Endothelial cell of umbilical vein (primary cell): ENCODE measurements around the gene HMGA1. TPM values are rescaled to one million over a fixed set of nuclear protein-coding genes. Genes with fewer than 3 reads are reported as not detected.

Source experiments
- BruUV-seq: library from RNA; stranded (reverse); fragments of 400-500 nt; replicated peaks from 2 replicates; lab custom pipeline; 2021; lab: Mats Ljungman, UMichigan
- CTCF ChIA-PET: fragments of 300-600, 350-600 bp; sonication (Branson Sonifier 250); formaldehyde crosslinking; loops from one replicate; lab custom pipeline; 2021; ENCODE audit warnings: antibody characterized with exemption, inconsistent platforms; lab: Charles Lee
- POLR2A ChIA-PET: fragments of 300-600, 350-600 bp; sonication (Branson Sonifier 250); formaldehyde crosslinking; loops from one replicate; lab custom pipeline; 2021; ENCODE audit warnings: antibody characterized with exemption, inconsistent platforms; lab: Charles Lee
- DNase-seq: peaks from one replicate; pipeline ENCODE4 v3.0.0-alpha.2; 2011; ENCODE audit warnings: low read depth, low spot score
- FAIRE-seq: peaks from 2 replicates; lab custom pipeline; 2011; peaks lifted over from hg19 to GRCh38; lab: Jason Lieb, UNC
- H2AFZ ChIP-seq: 2 replicates; pipeline ENCODE4 v1.6.0; 2012; ENCODE audit warnings: low read depth, low read length, control low read depth, inconsistent platforms
- H3K27ac ChIP-seq: 2 replicates; pipeline ENCODE4 v1.5.1; 2011; ENCODE audit warnings: low read depth, mild to moderate bottlenecking, control low read depth, low read length, moderate library complexity; ENCODE audit not compliant: insufficient read depth
- H3K27me3 ChIP-seq, 2 experiments: 2 replicates each; pipeline versions ENCODE4 v1.6.0 to v1.6.1; 2011; ENCODE audit warnings: low read length in 2 of 2, mixed read lengths in 1 of 2; ENCODE audit not compliant: control insufficient read depth in 2 of 2, insufficient read depth in 2 of 2
- H3K36me3 ChIP-seq, 2 experiments: 2 replicates in 1 of 2; 3 replicates in 1 of 2; pipeline ENCODE4 v1.5.1; 2011; ENCODE audit warnings: low read length in 2 of 2, mild to moderate bottlenecking in 1 of 2, moderate library complexity in 1 of 2; ENCODE audit not compliant: control insufficient read depth in 2 of 2, insufficient read depth in 2 of 2; ENCODE audit errors: extremely low read depth in 1 of 2
- H3K4me1 ChIP-seq: 3 replicates; pipeline ENCODE4 v1.5.1; 2011; ENCODE audit warnings: mild to moderate bottlenecking, low read length; ENCODE audit not compliant: control insufficient read depth, insufficient read depth; ENCODE audit errors: extremely low read depth
- H3K4me2 ChIP-seq: 2 replicates; pipeline ENCODE4 v1.6.1; 2011; ENCODE audit warnings: low read length, control low read depth, mixed read lengths; ENCODE audit not compliant: insufficient read depth
- H3K4me3 ChIP-seq, 3 experiments: fragments of 200-600 bp in 1 of 3; sonication (generic), shearing (Covaris generic) in 1 of 3; replicated peaks in 1 of 3; 2 replicates each; pipeline ENCODE4 v1.5.1; 2011 to 2016; ENCODE audit warnings: control low read depth in 3 of 3, low read length in 3 of 3, mild to moderate bottlenecking in 2 of 3, inconsistent platforms in 1 of 3, low read depth in 1 of 3, moderate library complexity in 1 of 3; ENCODE audit not compliant: insufficient read depth in 1 of 3
- H3K79me2 ChIP-seq: 2 replicates; pipeline ENCODE4 v1.6.0; 2012; ENCODE audit warnings: low read length, inconsistent platforms; ENCODE audit not compliant: control insufficient read depth, insufficient read depth
- H3K9ac ChIP-seq: replicated peaks from 2 replicates; pipeline ENCODE3; 2011; ENCODE audit warnings: low read length, control low read depth; ENCODE audit not compliant: insufficient read depth; ENCODE audit errors: extremely low read depth
- H3K9me1 ChIP-seq: replicated peaks from 3 replicates; pipeline ENCODE4 v1.6.0; 2011; ENCODE audit warnings: mild to moderate bottlenecking, low read length; ENCODE audit not compliant: control insufficient read depth, insufficient read depth; ENCODE audit errors: extremely low read depth
- H3K9me3 ChIP-seq: replicated peaks from 2 replicates; pipeline ENCODE4 v1.5.1; 2012; ENCODE audit warnings: low read length, inconsistent platforms; ENCODE audit not compliant: control insufficient read depth, insufficient read depth
- H4K20me1 ChIP-seq: replicated peaks from 2 replicates; pipeline ENCODE3; 2011; ENCODE audit warnings: mild to moderate bottlenecking, low read length; ENCODE audit not compliant: control insufficient read depth, insufficient read depth; ENCODE audit errors: extremely low read depth
- EZH2 ChIP-seq: IDR thresholded peaks from 2 replicates; pipeline ENCODE4 v1.6.1; 2012; ENCODE audit warnings: borderline replicate concordance, low read depth, mild to moderate bottlenecking, moderate library complexity, low read length, inconsistent platforms; ENCODE audit not compliant: severe bottlenecking
- FOS ChIP-seq: IDR thresholded peaks from 2 replicates; pipeline ENCODE4 v1.6.1; 2011; ENCODE audit warnings: mild to moderate bottlenecking, low read length, moderate library complexity, borderline replicate concordance; ENCODE audit not compliant: insufficient read depth
- GATA2 ChIP-seq: IDR thresholded peaks from 2 replicates; pipeline ENCODE4 v1.7.0; 2011; ENCODE audit warnings: low read depth, mild to moderate bottlenecking, moderate library complexity, mixed read lengths, low read length; ENCODE audit not compliant: insufficient read length, insufficient read depth
- JUN ChIP-seq: IDR thresholded peaks from 2 replicates; pipeline ENCODE4 v1.6.1; 2011; ENCODE audit warnings: borderline replicate concordance, low read depth; ENCODE audit not compliant: insufficient read length, insufficient read depth
- MYC ChIP-seq: IDR thresholded peaks from one replicate; pipeline ENCODE4 v1.6.1; 2011; ENCODE audit warnings: mild to moderate bottlenecking, low read depth, low read length
- POLR2A ChIP-seq: IDR thresholded peaks from 2 replicates; pipeline ENCODE4 v1.6.1; 2012; ENCODE audit warnings: low read depth, mild to moderate bottlenecking, control low read depth, low read length
- POLR2AphosphoS5 ChIP-seq: IDR thresholded peaks from 2 replicates; pipeline ENCODE4 v1.6.1; 2012; ENCODE audit warnings: low read depth, mild to moderate bottlenecking, control low read depth, low read length, moderate library complexity; ENCODE audit not compliant: insufficient read depth
- dilution Hi-C: fragments of 300-500 bp; cut with MboI; formaldehyde crosslinking; loops from one replicate; pipeline ENCODE4 v1.15.0; 2019; ENCODE audit warnings: low sequenced_read_pairs; ENCODE audit not compliant: extremely low pct_ligation_motif_present
- intact Hi-C: fragments of 100-400 bp; cut with micrococcal nuclease; formaldehyde crosslinking; loops from one replicate; pipeline ENCODE4 v1.10.0; 2022
- polyA plus RNA-seq, 4 experiments: library from polyadenylated mRNA; depleted of rRNA in 3 of 4; stranded (reverse) in 3 of 4; unstranded in 1 of 4; fragments of >200 nt; gene quantifications; 2 replicates each; pipeline versions ENCODE4 v1.2.1 to v1.2.3, GENCODE V29; 2011 to 2012; ENCODE audit warnings: missing spikeins in 1 of 4
- total RNA-seq: library from RNA; stranded (reverse); gene quantifications from 2 replicates; pipeline ENCODE4 v1.2.3, GENCODE V29; 2021
- TF ChIP-seq, protein P1 (sequence below), 2 donors: IDR thresholded peaks; 1 replicate in 1 of 2; 2 replicates in 1 of 2; pipeline ENCODE4 v1.5.1; 2011; ENCODE audit warnings: low read length in 2 of 2, mild to moderate bottlenecking in 2 of 2, moderate library complexity in 2 of 2, control low read depth in 1 of 2, inconsistent platforms in 1 of 2, low read depth in 1 of 2; ENCODE audit not compliant: insufficient read depth in 1 of 2; ENCODE audit errors: extremely low read depth in 1 of 2
- TF ChIP-seq, protein P2 (sequence below): IDR thresholded peaks from 2 replicates; pipeline ENCODE4 v1.6.1; 2011; ENCODE audit not compliant: insufficient read depth, insufficient read length

HMGA1 gene
- total and polyA plus RNA-seq, 2 donors (not counting 3 experiments of a cell fraction or from before 2014, with no cell fraction given): 425 to 1,108 TPM

DNA sequence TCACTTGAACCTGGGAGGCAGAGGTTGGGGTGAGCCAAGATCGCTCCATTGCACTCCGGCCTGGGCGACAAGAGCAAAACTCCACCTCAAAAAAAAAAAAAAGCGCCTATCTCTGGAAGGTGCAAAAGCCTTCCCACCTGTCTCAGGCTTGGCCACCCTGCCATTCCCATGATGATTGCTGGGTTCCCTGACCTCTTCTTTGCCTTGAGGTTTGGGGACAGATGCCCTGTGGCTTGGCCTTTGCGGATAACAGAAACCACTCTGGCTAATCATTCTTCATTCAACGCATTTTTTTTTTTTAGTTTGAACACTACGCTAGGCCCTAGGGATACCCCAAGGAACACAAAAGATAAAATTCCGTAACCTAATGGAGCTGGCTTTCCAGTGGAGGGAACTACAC, 6.8 kb upstream of the HMGA1 start:
- Histone ChIP-seq H2AFZ (no peak overlapping the region), H3K79me2 (no peaks in the 10 kb centered on the region), H4K20me1 (no peaks in the 10 kb centered on the region), H3K9me1 (no peaks in the 10 kb centered on the region), H3K27me3 (no peaks in the 10 kb centered on the region), H3K27ac (no peak overlapping the region), H3K36me3 (no peaks in the 10 kb centered on the region), H3K9me3 (no peaks in the 10 kb centered on the region), H3K4me2 (no peak overlapping the region), H3K4me3 (no peak overlapping the region), H3K9ac (no peak overlapping the region), H3K4me1 (no peaks in the 10 kb centered on the region)
- no peak for TF ChIP-seq FOS
- no peak for TF ChIP-seq POLR2A
- TF ChIP-seq, protein P1, sequence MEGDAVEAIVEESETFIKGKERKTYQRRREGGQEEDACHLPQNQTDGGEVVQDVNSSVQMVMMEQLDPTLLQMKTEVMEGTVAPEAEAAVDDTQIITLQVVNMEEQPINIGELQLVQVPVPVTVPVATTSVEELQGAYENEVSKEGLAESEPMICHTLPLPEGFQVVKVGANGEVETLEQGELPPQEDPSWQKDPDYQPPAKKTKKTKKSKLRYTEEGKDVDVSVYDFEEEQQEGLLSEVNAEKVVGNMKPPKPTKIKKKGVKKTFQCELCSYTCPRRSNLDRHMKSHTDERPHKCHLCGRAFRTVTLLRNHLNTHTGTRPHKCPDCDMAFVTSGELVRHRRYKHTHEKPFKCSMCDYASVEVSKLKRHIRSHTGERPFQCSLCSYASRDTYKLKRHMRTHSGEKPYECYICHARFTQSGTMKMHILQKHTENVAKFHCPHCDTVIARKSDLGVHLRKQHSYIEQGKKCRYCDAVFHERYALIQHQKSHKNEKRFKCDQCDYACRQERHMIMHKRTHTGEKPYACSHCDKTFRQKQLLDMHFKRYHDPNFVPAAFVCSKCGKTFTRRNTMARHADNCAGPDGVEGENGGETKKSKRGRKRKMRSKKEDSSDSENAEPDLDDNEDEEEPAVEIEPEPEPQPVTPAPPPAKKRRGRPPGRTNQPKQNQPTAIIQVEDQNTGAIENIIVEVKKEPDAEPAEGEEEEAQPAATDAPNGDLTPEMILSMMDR (IDR thresholded peaks at IDR 0.05; ENCODE audit: extremely low read depth in 1 of 2, insufficient read depth in 1 of 2, low read depth in 1 of 2, low read length in 2 of 2): no peak
- TF ChIP-seq, protein P2, sequence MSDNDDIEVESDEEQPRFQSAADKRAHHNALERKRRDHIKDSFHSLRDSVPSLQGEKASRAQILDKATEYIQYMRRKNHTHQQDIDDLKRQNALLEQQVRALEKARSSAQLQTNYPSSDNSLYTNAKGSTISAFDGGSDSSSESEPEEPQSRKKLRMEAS: no peak
- TF ChIP-seq MYC: no peak
- no peak for TF ChIP-seq JUN
- TF ChIP-seq GATA2: no peak
- TF ChIP-seq EZH2: no peak
- TF ChIP-seq POLR2AphosphoS5: no peak
- ChIA-PET POLR2A (no interaction called here), CTCF (interaction anchor here (1.4 kb wide), 1 partner anchor 34 kb away, joined by 7 read pairs; no protein-coding TSS in a partner anchor)
- intact Hi-C loops (no loop called here), dilution Hi-C loops (no loop called here)
- FAIRE-seq (no peak), DNase-seq (no peak)
- BruUV-seq: no TSS peak
